Neural crest cell (in vitro differentiated cells): ENCODE measurements around the gene KLHDC3. TPM values are rescaled to one million over a fixed set of nuclear protein-coding genes. Genes with fewer than 3 reads are reported as not detected.

Source experiments
- DNase-seq: peaks from one replicate; pipeline ENCODE4 v3.0.0; 2021; ENCODE audit warnings: low read depth, mixed read lengths, low spot score
- H3K27ac Mint-ChIP-seq: one replicate; pipeline ENCODE4 v1.8.0; 2021; ENCODE audit warnings: mild to moderate bottlenecking, mixed read lengths; ENCODE audit not compliant: unreplicated experiment
- H3K27me3 Mint-ChIP-seq: 2 replicates; pipeline ENCODE4 v1.8.0; 2021; ENCODE audit warnings: low read depth, mild to moderate bottlenecking, mixed read lengths
- H3K36me3 Mint-ChIP-seq: 2 replicates; pipeline ENCODE4 v1.8.0; 2021; ENCODE audit warnings: low read depth, mild to moderate bottlenecking, mixed read lengths
- H3K4me1 Mint-ChIP-seq: 2 replicates; pipeline ENCODE4 v1.8.0; 2021; ENCODE audit warnings: mixed read lengths
- H3K4me3 Mint-ChIP-seq: one replicate; pipeline ENCODE4 v1.8.0; 2021; ENCODE audit warnings: mild to moderate bottlenecking, mixed read lengths
- H3K9me3 Mint-ChIP-seq: 2 replicates; pipeline ENCODE4 v1.8.0; 2021; ENCODE audit warnings: mixed read lengths
- total RNA-seq: library from RNA; stranded (reverse); gene quantifications from 2 replicates; pipeline ENCODE4 v1.2.1, GENCODE V29; 2021
- TF ChIP-seq, protein P1 (sequence below): fragments of 200-600 bp; sonication (generic); conservative IDR thresholded peaks from 2 replicates; pipeline ENCODE4 v1.5.0; 2021; ENCODE audit warnings: antibody characterized with exemption, mild to moderate bottlenecking

The KLHDC3 gene
- total RNA-seq, 1 donor from 2014 or later = 109 TPM

DNA sequence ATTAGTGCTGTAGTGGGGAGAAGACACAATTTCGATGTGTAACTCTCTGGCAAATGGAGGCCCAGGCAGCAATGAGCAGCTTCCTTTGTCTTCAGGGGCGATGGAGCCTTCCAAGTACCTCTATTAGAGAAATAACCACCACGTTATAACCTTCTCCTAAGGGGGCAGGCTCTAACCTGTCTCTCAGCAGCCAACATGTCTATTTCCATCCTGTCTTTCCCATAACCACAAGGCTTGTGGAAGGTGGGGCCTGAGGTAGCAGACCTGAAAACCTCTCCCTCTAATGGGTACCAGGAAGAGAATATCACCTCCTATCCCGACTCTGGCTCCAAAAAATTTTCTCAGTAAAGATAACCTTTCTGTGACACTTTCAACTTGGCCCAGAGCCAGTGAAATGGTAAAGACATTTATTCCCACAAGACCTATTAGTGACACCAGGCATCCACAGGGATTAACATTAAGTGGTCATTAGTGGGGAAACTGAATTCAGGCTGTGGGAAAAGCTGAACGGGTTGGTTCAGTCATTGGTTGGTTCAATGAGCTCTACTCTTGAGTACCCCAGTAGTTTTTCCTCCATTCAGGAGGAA, 39.0 kb upstream of the KLHDC3 start:
- peaks cover 4% of the 10 kb centered on the region for H3K36me3 Mint-ChIP-seq
- H3K27ac Mint-ChIP-seq = no peak overlapping the region
- H3K9me3 Mint-ChIP-seq = no peaks in the 10 kb centered on the region
- H3K4me3 Mint-ChIP-seq = no peak overlapping the region
- peaks cover 20% of the 10 kb centered on the region for H3K4me1 Mint-ChIP-seq
- TF ChIP-seq, protein P1, sequence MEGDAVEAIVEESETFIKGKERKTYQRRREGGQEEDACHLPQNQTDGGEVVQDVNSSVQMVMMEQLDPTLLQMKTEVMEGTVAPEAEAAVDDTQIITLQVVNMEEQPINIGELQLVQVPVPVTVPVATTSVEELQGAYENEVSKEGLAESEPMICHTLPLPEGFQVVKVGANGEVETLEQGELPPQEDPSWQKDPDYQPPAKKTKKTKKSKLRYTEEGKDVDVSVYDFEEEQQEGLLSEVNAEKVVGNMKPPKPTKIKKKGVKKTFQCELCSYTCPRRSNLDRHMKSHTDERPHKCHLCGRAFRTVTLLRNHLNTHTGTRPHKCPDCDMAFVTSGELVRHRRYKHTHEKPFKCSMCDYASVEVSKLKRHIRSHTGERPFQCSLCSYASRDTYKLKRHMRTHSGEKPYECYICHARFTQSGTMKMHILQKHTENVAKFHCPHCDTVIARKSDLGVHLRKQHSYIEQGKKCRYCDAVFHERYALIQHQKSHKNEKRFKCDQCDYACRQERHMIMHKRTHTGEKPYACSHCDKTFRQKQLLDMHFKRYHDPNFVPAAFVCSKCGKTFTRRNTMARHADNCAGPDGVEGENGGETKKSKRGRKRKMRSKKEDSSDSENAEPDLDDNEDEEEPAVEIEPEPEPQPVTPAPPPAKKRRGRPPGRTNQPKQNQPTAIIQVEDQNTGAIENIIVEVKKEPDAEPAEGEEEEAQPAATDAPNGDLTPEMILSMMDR = no peak
- no peak for DNase-seq
- no peaks in the 10 kb centered on the region for H3K27me3 Mint-ChIP-seq

DNA sequence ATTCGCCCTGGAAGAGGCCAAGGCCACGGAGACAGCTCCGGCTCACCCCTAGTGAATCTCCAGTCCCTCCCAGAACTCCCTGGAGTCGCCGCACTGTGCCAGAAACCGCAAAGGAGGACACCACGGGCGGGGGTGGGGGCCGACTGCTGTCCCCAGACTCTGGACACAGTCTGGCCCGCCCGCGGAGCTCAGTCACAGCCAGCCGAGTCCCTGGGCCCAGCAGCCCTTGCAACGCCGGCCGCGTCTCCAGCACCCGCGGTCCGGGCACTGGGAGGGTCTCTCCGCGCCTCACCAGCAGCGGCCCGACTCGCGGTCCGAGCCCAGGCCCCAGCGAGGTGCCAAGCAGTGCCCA, 35.6 kb upstream of the KLHDC3 start:
- DNase-seq = peak; percentile 25
- peaks cover 24% of the 10 kb centered on the region for H3K4me1 Mint-ChIP-seq
- H3K36me3 Mint-ChIP-seq = peaks cover 4% of the 10 kb centered on the region
- H3K27ac Mint-ChIP-seq = no peak overlapping the region
- H3K4me3 Mint-ChIP-seq = peak overlapping the region; percentile 89
- no peaks in the 10 kb centered on the region for H3K9me3 Mint-ChIP-seq
- H3K27me3 Mint-ChIP-seq = no peaks in the 10 kb centered on the region
- TF ChIP-seq, protein P1 = no peak

DNA sequence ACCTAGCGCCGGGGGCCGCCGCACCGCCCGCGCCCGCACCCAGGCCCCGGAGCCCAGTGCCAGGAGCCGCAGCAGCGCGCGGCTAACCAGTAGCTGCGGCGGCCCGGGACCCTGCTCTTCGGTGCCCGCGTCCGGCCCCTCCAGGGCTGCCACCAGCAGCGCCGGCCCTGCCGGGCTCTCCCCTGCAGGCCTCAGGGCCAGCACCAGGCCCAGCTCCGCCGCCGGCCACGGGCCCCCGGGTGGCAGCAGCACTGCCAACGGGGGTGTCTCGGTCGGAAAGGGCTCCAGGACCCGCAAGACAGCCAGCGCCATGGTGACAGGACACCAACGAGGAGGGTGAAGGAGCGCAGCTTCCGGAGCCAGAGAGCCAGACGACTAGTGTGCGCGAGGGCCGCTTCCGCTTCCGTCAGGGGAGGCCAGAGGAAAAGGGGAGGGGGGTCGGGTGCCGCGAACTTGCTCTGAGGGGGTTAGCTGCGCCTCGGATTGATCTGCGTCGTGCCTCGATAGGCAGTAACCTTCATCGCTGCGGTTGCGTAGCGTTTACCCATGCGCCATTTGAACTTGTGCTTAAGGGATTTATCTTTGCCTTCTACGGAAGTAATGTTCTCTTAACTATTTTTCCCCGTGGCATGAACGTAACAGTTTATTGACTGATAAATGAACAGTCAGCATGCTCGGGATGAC, 35.1 kb upstream of the KLHDC3 start, which contains the start of gene PEX6:
TSS of gene PEX6 (minus strand) at position 343 of the 684 bp plus-strand sequence. CDS start at position 312, 31 bp downstream.
- Mint-ChIP-seq H3K27ac (peak within 1 kb of the TSS; percentile 78), H3K27me3 (no peaks in the 10 kb centered on the region), H3K36me3 (peaks cover under 1% of the 10 kb centered on the region), H3K4me3 (peak within 1 kb of the TSS; percentile 89), H3K4me1 (peaks cover 29% of the 10 kb centered on the region), H3K9me3 (no peaks in the 10 kb centered on the region)
- TF ChIP-seq, protein P1 = no peak
- DNase-seq = peak; percentile 86

DNA sequence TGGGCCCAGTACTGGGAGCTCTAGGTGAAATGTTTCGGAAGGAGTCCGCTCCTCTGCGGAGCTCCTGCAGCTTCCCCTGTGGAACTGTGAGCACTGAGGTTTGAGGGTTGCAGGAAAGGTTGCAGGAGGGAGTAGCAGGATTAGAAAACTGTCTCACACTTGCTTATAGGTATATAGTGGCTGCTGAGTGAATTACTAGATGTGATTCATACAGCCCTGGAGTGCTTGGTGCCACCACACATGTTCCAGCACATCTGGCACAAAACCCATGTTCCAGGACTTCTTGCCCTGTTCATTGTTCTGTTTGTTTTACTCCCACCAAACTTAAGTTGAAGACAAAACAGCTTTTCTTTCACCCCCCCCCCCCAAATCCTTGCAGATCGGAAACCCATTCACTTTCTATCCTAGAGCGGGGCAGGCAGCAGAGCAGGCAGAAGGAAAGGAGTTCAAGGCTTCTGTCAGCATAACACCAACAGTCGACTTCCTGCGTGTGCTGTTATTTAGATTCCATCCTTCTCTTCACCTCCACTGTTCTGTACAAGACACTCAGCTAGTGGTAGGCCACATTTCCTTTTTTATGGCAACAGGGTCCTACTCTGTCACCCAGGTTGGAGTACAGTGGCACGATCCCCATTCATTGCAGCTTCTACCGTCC, 34.4 kb upstream of the KLHDC3 start:
- TF ChIP-seq, protein P1 = no peak
- H3K36me3 Mint-ChIP-seq = no peaks in the 10 kb centered on the region
- H3K9me3 Mint-ChIP-seq = no peaks in the 10 kb centered on the region
- H3K4me1 Mint-ChIP-seq = peaks cover 34% of the 10 kb centered on the region
- peak overlapping the region; percentile 78 for H3K27ac Mint-ChIP-seq
- H3K4me3 Mint-ChIP-seq = peak overlapping the region; percentile 88
- peak; percentile 8 for DNase-seq
- no peaks in the 10 kb centered on the region for H3K27me3 Mint-ChIP-seq

DNA sequence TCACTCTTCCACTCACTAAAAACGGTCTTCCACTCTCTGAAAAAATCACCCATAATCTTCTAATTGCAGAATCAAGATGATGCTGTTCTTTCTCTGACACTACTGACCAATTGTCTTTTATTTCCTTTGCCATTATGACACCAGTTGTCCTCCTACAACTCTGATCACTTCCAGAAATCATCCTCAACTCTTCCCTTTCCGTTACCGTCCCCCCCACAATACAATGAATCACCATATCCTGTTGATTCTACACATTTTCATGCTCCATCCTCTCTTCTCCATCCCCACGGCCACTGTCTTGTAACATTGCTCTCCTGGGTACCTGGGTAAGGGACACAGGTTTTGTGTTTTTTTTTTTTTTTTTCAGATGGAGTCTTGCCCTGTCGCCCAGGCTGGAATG, 32.2 kb upstream of the KLHDC3 start:
- H3K4me1 Mint-ChIP-seq = peaks cover 49% of the 10 kb centered on the region
- no peak for DNase-seq
- H3K9me3 Mint-ChIP-seq = no peaks in the 10 kb centered on the region
- no peaks in the 10 kb centered on the region for H3K27me3 Mint-ChIP-seq
- TF ChIP-seq, protein P1 = no peak
- no peak overlapping the region for H3K27ac Mint-ChIP-seq
- peak overlapping the region; percentile 75 for H3K4me3 Mint-ChIP-seq
- no peaks in the 10 kb centered on the region for H3K36me3 Mint-ChIP-seq
